Smooth muscle cell (in vitro differentiated cells): Measurements from ENCODE around the gene CPA2. TPM values are rescaled to one million over a fixed set of nuclear protein-coding genes. Genes with fewer than 3 reads are reported as not detected.

Experiments
- DNase-seq: peaks from one replicate; lab custom pipeline; 2025; ENCODE audit not compliant: unreplicated experiment; lab: John Stamatoyannopoulos, UW
- H2AFZ ChIP-seq: fragments of 200-600 bp; sonication (generic); 2 replicates; pipeline ENCODE4 v1.6.0; 2016; ENCODE audit warnings: antibody characterized with exemption, low read depth, mild to moderate bottlenecking
- H3F3A ChIP-seq: fragments of 200-600 bp; sonication (generic); 2 replicates; pipeline ENCODE4 v1.6.0; 2017; ENCODE audit warnings: antibody characterized with exemption, low read depth
- H3K27ac ChIP-seq: fragments of 200-600 bp; sonication (generic); 2 replicates; pipeline ENCODE4 v1.5.1; 2016; ENCODE audit warnings: low read depth, mild to moderate bottlenecking
- H3K27me3 ChIP-seq: fragments of 200-600 bp; sonication (generic); 2 replicates; pipeline ENCODE4 v1.6.1; 2016; ENCODE audit warnings: low read depth, mild to moderate bottlenecking
- H3K36me3 ChIP-seq: fragments of 200-600 bp; sonication (generic); 2 replicates; pipeline ENCODE4 v1.5.1; 2016; ENCODE audit warnings: low read depth
- H3K4me1 ChIP-seq: fragments of 200-600 bp; sonication (generic); 2 replicates; pipeline ENCODE4 v1.5.1; 2016; ENCODE audit warnings: low read depth
- H3K4me2 ChIP-seq: fragments of 200-600 bp; sonication (generic); 2 replicates; pipeline ENCODE4 v1.6.0; 2016; ENCODE audit warnings: mild to moderate bottlenecking
- H3K4me3 ChIP-seq: fragments of 200-600 bp; sonication (generic); 2 replicates; pipeline ENCODE4 v1.5.1; 2016; ENCODE audit warnings: mild to moderate bottlenecking
- H3K79me2 ChIP-seq: fragments of 200-600 bp; sonication (generic); 2 replicates; pipeline ENCODE4 v1.6.0; 2016; ENCODE audit warnings: low read depth, mild to moderate bottlenecking
- H3K9ac ChIP-seq: fragments of 200-600 bp; sonication (generic); 2 replicates; pipeline ENCODE4 v1.6.0; 2016; ENCODE audit warnings: low read depth
- H3K9me3 ChIP-seq: fragments of 200-600 bp; sonication (generic); replicated peaks from 2 replicates; pipeline ENCODE4 v1.5.1; 2016; ENCODE audit warnings: low read depth
- H4K20me1 ChIP-seq: fragments of 200-600 bp; sonication (generic); 2 replicates; pipeline ENCODE4 v1.6.0; 2016; ENCODE audit warnings: low read depth
- WGBS: methylation state at CpG from one replicate; pipeline ENCODE4 v1.1.7; 2016; ENCODE audit warnings: low lambda C conversion rate; 5-methylcytosine and 5-hydroxymethylcytosine counted together
- polyA plus RNA-seq: library from polyadenylated mRNA; unstranded; fragments of >200 nt; fragmentation: Nextera tagmentation; extraction: Ambion mirVana; gene quantifications from 2 replicates; pipeline ENCODE4 v1.2.1, GENCODE V29; 2016
- total RNA-seq: library from RNA; depleted of rRNA; stranded (reverse); fragments of >200 nt; gene quantifications from 2 replicates; pipeline ENCODE4 v1.2.3, GENCODE V29; 2014
- TF ChIP-seq, protein P1 (sequence below): fragments of 200-600 bp; sonication (generic); IDR thresholded peaks from 2 replicates; pipeline ENCODE4 v1.5.1; 2017; ENCODE audit warnings: borderline replicate concordance, mild to moderate bottlenecking, antibody characterized with exemption; ENCODE audit not compliant: insufficient read depth, poor library complexity, severe bottlenecking

CPA2 gene
- total and polyA plus RNA-seq, 2 experiments from 2014 or later: 0.18 TPM; not detected in 1

- H3K9me3 ChIP-seq: peaks cover 8% of the 10 kb centered on the region
- no peaks in the 10 kb centered on the region for H3F3A ChIP-seq
- H3K79me2 ChIP-seq: no peaks in the 10 kb centered on the region
- H2AFZ ChIP-seq: no peak overlapping the region
- TF ChIP-seq, protein P1, sequence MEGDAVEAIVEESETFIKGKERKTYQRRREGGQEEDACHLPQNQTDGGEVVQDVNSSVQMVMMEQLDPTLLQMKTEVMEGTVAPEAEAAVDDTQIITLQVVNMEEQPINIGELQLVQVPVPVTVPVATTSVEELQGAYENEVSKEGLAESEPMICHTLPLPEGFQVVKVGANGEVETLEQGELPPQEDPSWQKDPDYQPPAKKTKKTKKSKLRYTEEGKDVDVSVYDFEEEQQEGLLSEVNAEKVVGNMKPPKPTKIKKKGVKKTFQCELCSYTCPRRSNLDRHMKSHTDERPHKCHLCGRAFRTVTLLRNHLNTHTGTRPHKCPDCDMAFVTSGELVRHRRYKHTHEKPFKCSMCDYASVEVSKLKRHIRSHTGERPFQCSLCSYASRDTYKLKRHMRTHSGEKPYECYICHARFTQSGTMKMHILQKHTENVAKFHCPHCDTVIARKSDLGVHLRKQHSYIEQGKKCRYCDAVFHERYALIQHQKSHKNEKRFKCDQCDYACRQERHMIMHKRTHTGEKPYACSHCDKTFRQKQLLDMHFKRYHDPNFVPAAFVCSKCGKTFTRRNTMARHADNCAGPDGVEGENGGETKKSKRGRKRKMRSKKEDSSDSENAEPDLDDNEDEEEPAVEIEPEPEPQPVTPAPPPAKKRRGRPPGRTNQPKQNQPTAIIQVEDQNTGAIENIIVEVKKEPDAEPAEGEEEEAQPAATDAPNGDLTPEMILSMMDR: no peak
- H4K20me1 ChIP-seq: no peaks in the 10 kb centered on the region
- H3K27ac ChIP-seq: no peak overlapping the region
- 91% methylated on average over 6 of the region's 6 CpGs for WGBS
- DNase-seq: no peak
- H3K4me3 ChIP-seq: no peak overlapping the region
- no peaks in the 10 kb centered on the region for H3K27me3 ChIP-seq
- H3K9ac ChIP-seq: no peak overlapping the region
- no peaks in the 10 kb centered on the region for H3K4me1 ChIP-seq
- H3K4me2 ChIP-seq: no peak overlapping the region
- H3K36me3 ChIP-seq: peaks cover 5% of the 10 kb centered on the region
These were observed 12.1 kb upstream of the CPA2 start for GRCh38 chr7:130254555-130254954.

DNA sequence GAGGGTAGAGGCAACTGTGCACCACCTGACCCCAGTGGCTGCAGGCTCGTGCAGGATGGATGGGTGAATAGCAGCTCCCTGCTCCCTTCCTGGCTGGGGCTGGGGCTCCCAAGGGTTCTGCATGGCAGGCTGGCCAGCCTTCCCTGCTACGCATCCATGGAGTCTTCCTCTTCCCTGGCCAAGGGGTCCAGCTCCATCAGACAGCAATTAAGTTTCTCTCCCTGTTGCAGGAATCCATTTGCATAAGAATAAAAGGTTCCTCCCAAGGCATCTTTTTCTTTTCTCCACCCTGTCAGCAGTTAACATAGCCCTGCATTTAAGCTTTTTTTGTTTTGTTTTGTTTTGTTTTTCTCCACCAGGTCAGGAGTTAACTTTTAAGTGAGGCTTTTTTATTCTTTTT is 10.0 kb upstream of the CPA2 start:
- WGBS: 88% methylated on average over 2 of the region's 2 CpGs
- Histone ChIP-seq H3F3A (no peaks in the 10 kb centered on the region), H2AFZ (no peak overlapping the region), H3K27ac (no peak overlapping the region), H3K4me2 (no peak overlapping the region), H3K9ac (no peak overlapping the region), H3K4me3 (no peak overlapping the region), H3K36me3 (peaks cover 5% of the 10 kb centered on the region), H3K9me3 (peaks cover 8% of the 10 kb centered on the region), H3K4me1 (no peaks in the 10 kb centered on the region), H4K20me1 (no peaks in the 10 kb centered on the region), H3K79me2 (no peaks in the 10 kb centered on the region), H3K27me3 (no peaks in the 10 kb centered on the region)
- no peak for DNase-seq
- TF ChIP-seq, protein P1: no peak

DNA sequence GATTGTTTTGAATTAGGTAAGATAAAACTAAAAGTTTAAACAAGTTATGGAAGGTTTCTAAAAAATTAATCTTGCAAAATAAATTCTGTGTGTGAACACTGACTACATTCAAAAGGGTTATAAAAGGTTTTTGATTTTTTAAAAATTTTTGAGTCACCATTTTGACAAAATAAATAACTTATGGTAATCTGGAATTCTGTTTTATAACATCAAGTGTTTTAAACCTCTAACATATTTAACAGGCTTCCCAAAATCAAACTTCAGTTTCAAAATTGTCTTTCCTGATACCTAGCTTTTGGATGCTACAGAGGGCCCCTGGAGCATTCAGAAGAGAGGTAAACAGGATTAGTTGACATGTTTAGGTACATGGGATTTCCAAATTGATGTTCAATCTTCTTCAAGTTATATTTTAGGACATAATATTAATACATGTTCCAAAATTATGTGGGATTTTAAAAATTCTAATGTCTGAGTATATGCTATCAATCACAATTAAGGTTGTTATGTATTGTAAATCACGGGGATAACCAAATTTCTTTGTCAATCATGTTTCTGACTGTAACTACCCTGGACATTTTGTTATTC is 8.1 kb upstream of the CPA2 start:
- Histone ChIP-seq H3K9me3 (peaks cover 8% of the 10 kb centered on the region), H4K20me1 (no peaks in the 10 kb centered on the region), H3K27ac (no peak overlapping the region), H3K4me1 (peaks cover 10% of the 10 kb centered on the region), H3K36me3 (peaks cover 5% of the 10 kb centered on the region), H3K4me3 (no peak overlapping the region), H3K79me2 (no peaks in the 10 kb centered on the region), H3F3A (no peaks in the 10 kb centered on the region), H3K4me2 (no peak overlapping the region), H3K27me3 (no peaks in the 10 kb centered on the region), H3K9ac (no peak overlapping the region), H2AFZ (no peak overlapping the region)
- no peak for DNase-seq
- 68% methylated on average over 1 of the region's 1 CpG for WGBS
- TF ChIP-seq, protein P1: no peak

DNA sequence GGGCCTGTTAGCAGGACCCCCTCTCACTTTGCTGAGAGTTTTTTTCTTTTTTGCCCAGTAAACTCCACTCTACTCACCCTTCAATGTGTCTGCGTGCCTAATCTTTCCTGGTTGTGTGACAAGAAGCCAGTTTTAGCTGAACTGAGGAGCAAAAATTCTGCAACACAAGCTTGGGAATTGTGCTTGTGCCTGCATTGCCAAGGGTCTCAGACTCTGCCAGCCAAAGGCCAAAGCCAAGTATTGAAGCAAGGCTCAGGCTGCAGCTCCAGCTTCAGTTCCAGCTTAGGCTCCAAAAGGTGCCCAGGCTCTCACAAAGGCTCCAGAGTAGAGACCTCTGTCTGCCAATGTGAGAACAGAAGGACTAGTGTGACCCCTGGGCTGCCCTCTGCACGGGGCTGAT is 4.2 kb upstream of the CPA2 start:
- Histone ChIP-seq H2AFZ (no peak overlapping the region), H3K27ac (no peak overlapping the region), H3K9ac (no peak overlapping the region), H3K4me2 (no peak overlapping the region), H3K9me3 (peaks cover 8% of the 10 kb centered on the region), H3F3A (no peaks in the 10 kb centered on the region), H3K27me3 (no peaks in the 10 kb centered on the region), H3K4me3 (no peak overlapping the region), H4K20me1 (no peaks in the 10 kb centered on the region), H3K4me1 (peaks cover 22% of the 10 kb centered on the region), H3K36me3 (peaks cover 5% of the 10 kb centered on the region), H3K79me2 (no peaks in the 10 kb centered on the region)
- TF ChIP-seq, protein P1: no peak
- 85% methylated on average over 2 of the region's 2 CpGs for WGBS
- no peak for DNase-seq
